Progenitor cell of endocrine pancreas (in vitro differentiated cells): ENCODE results near the gene PFKFB2. TPM values are rescaled to one million over a fixed set of nuclear protein-coding genes. Genes with fewer than 3 reads are reported as not detected.

Source experiments
- DNase-seq: peaks from one replicate; pipeline ENCODE4 v3.0.0; 2021; ENCODE audit warnings: low spot score; ENCODE audit not compliant: unreplicated experiment
- H3K27ac Mint-ChIP-seq: 2 replicates; pipeline ENCODE4 v1.8.0; 2021; ENCODE audit warnings: mild to moderate bottlenecking, moderate library complexity, mixed read lengths
- H3K27me3 Mint-ChIP-seq: 2 replicates; pipeline ENCODE4 v1.8.0; 2021; ENCODE audit warnings: mixed read lengths
- H3K36me3 Mint-ChIP-seq: 2 replicates; pipeline ENCODE4 v1.8.0; 2022; ENCODE audit warnings: mixed read lengths; ENCODE audit not compliant: insufficient read depth
- H3K4me1 Mint-ChIP-seq: 2 replicates; pipeline ENCODE4 v1.8.0; 2021; ENCODE audit warnings: low read depth, mixed read lengths
- H3K4me3 Mint-ChIP-seq: 2 replicates; pipeline ENCODE4 v1.8.0; 2021; ENCODE audit warnings: low read depth, mild to moderate bottlenecking, moderate library complexity, mixed read lengths
- H3K9me3 Mint-ChIP-seq: 2 replicates; pipeline ENCODE4 v1.8.0; 2021; ENCODE audit warnings: low read depth, mixed read lengths
- CTCF ChIP-seq: fragments of 200-600 bp; sonication (generic); IDR thresholded peaks from one replicate; pipeline ENCODE4 v1.5.0; 2021; ENCODE audit warnings: antibody characterized with exemption, mild to moderate bottlenecking; ENCODE audit not compliant: unreplicated experiment
- total RNA-seq: library from RNA; stranded (reverse); gene quantifications from 2 replicates; pipeline ENCODE4 v1.2.1, GENCODE V29; 2021

The PFKFB2 gene
- total RNA-seq, 1 donor from 2014 or later, result 9.6 TPM

GRCh38 chr1:207062058-207062457 lies 9.0 kb downstream of the PFKFB2 start:
- no peak overlapping the region for H3K4me3 Mint-ChIP-seq
- peaks cover 10% of the 10 kb centered on the region for H3K36me3 Mint-ChIP-seq
- no peak overlapping the region for H3K27ac Mint-ChIP-seq
- H3K4me1 Mint-ChIP-seq, result no peaks in the 10 kb centered on the region
- H3K27me3 Mint-ChIP-seq, result no peaks in the 10 kb centered on the region
- DNase-seq, result no peak
- no peaks in the 10 kb centered on the region for H3K9me3 Mint-ChIP-seq
- no peak for TF ChIP-seq CTCF

GRCh38 chr1:207063014-207063413 lies 9.9 kb downstream of the PFKFB2 start:
- no peak for TF ChIP-seq CTCF
- no peak overlapping the region for H3K27ac Mint-ChIP-seq
- H3K36me3 Mint-ChIP-seq, result peaks cover 10% of the 10 kb centered on the region
- no peaks in the 10 kb centered on the region for H3K9me3 Mint-ChIP-seq
- no peaks in the 10 kb centered on the region for H3K4me1 Mint-ChIP-seq
- DNase-seq, result no peak
- no peak overlapping the region for H3K4me3 Mint-ChIP-seq
- H3K27me3 Mint-ChIP-seq, result no peaks in the 10 kb centered on the region

GRCh38 chr1:207064561-207064960 lies 11.5 kb downstream of the PFKFB2 start:
- no peak overlapping the region for H3K27ac Mint-ChIP-seq
- TF ChIP-seq CTCF, result no peak
- no peak for DNase-seq
- H3K4me3 Mint-ChIP-seq, result no peak overlapping the region
- peaks cover 14% of the 10 kb centered on the region for H3K36me3 Mint-ChIP-seq
- H3K4me1 Mint-ChIP-seq, result no peaks in the 10 kb centered on the region
- H3K9me3 Mint-ChIP-seq, result no peaks in the 10 kb centered on the region
- H3K27me3 Mint-ChIP-seq, result no peaks in the 10 kb centered on the region

- Mint-ChIP-seq H3K36me3 (peaks cover 13% of the 10 kb centered on the region), H3K27me3 (no peaks in the 10 kb centered on the region), H3K4me3 (no peak overlapping the region), H3K9me3 (no peaks in the 10 kb centered on the region), H3K27ac (no peak overlapping the region), H3K4me1 (no peaks in the 10 kb centered on the region)
- no peak for DNase-seq
- TF ChIP-seq CTCF, result no peak
Observed at GRCh38 chr1:207067185-207067584, 14.1 kb downstream of the PFKFB2 start.

- no peaks in the 10 kb centered on the region for H3K9me3 Mint-ChIP-seq
- H3K27ac Mint-ChIP-seq, result no peak overlapping the region
- H3K27me3 Mint-ChIP-seq, result no peaks in the 10 kb centered on the region
- peaks cover 10% of the 10 kb centered on the region for H3K36me3 Mint-ChIP-seq
- TF ChIP-seq CTCF, result no peak
- DNase-seq, result no peak
- no peaks in the 10 kb centered on the region for H3K4me1 Mint-ChIP-seq
- H3K4me3 Mint-ChIP-seq, result no peak overlapping the region
Observed at GRCh38 chr1:207067665-207068064, 14.6 kb downstream of the PFKFB2 start.

GRCh38 chr1:207069061-207069460 lies 16.0 kb downstream of the PFKFB2 start:
- Mint-ChIP-seq H3K4me1 (no peaks in the 10 kb centered on the region), H3K27ac (no peak overlapping the region), H3K9me3 (no peaks in the 10 kb centered on the region), H3K36me3 (peaks cover 7% of the 10 kb centered on the region), H3K27me3 (no peaks in the 10 kb centered on the region), H3K4me3 (no peak overlapping the region)
- no peak for DNase-seq
- no peak for TF ChIP-seq CTCF
